Naive B cell (primary cell): Measurements from ENCODE around the gene CEP19. TPM values are rescaled to one million over a fixed set of nuclear protein-coding genes. Genes with fewer than 3 reads are reported as not detected.
"Not testable (repeated sequence)": the region's sequence is repeated elsewhere in the genome, so short reads cannot be mapped to it uniquely, and the experiment has no call there.

Source experiments
- ATAC-seq, 2 donors: fragments of 150-1000 bp; cut with Tn5 transposase; 2 replicates each; pipeline ENCODE4 v1.10.0; 2021; ENCODE audit warnings: low read depth in 2 of 2, mild to moderate bottlenecking in 2 of 2, moderate library complexity in 2 of 2
- DNase-seq: peaks from one replicate; pipeline ENCODE4 v3.0.0; 2022
- H3K27ac Mint-ChIP-seq, 6 donors: one replicate each; pipeline ENCODE4 v1.8.0; 2020 to 2022; ENCODE audit warnings: mild to moderate bottlenecking in 6 of 6, mixed read lengths in 6 of 6, moderate library complexity in 5 of 6, inconsistent platforms in 2 of 6
- H3K27me3 Mint-ChIP-seq, 3 donors: one replicate each; pipeline ENCODE4 v1.8.0; 2021 to 2022; ENCODE audit warnings: mixed read lengths in 3 of 3, mild to moderate bottlenecking in 1 of 3
- H3K36me3 Mint-ChIP-seq, 2 donors: one replicate each; pipeline ENCODE4 v1.8.0; 2020 to 2022; ENCODE audit warnings: mixed read lengths in 2 of 2, inconsistent platforms in 1 of 2, mild to moderate bottlenecking in 1 of 2
- H3K4me1 Mint-ChIP-seq, 3 donors: one replicate each; pipeline ENCODE4 v1.8.0; 2020 to 2022; ENCODE audit warnings: mixed read lengths in 3 of 3, inconsistent platforms in 1 of 3, mild to moderate bottlenecking in 1 of 3, moderate library complexity in 1 of 3
- H3K4me3 Mint-ChIP-seq, 8 donors: one replicate each; pipeline ENCODE4 v1.8.0; 2020 to 2022; ENCODE audit warnings: mild to moderate bottlenecking in 8 of 8, mixed read lengths in 8 of 8, moderate library complexity in 8 of 8, inconsistent platforms in 2 of 8
- H3K9me3 Mint-ChIP-seq, 7 donors: one replicate each; pipeline ENCODE4 v1.8.0; 2020 to 2022; ENCODE audit warnings: mixed read lengths in 7 of 7, mild to moderate bottlenecking in 5 of 7, inconsistent platforms in 2 of 7, moderate library complexity in 1 of 7
- polyA plus RNA-seq, 6 donors: library from polyadenylated mRNA; unstranded; fragments of 300-500 nt; fragmentation: Illumina TruSeq; gene quantifications; one replicate each; pipeline ENCODE4 v1.2.3, GENCODE V29; 2021; ENCODE audit warnings: low read depth in 6 of 6

CEP19 gene
- polyA plus RNA-seq, 6 donors from 2014 or later, result 1.5 to 5.4 (median 3.0) TPM; not detected in 1

GRCh38 chr3:196737655-196738054 is 25.6 kb upstream of the CEP19 start:
- Mint-ChIP-seq H3K27ac (no peak overlapping the region), H3K4me1 (peaks cover 20 to 22% (median 22%) of the 10 kb centered on the region in 3 donors), H3K9me3 (no peaks in the 10 kb centered on the region), H3K27me3 (no peaks in the 10 kb centered on the region), H3K36me3 (peaks cover 0 to 4% of the 10 kb centered on the region in 2 donors), H3K4me3 (peak overlapping the region in 2 of 8 donors; percentile 47 to 99)
- DNase-seq (no peak), ATAC-seq (no peak)

GRCh38 chr3:196736670-196737374 is 24.8 kb upstream of the CEP19 start:
- no peak for DNase-seq

GRCh38 chr3:196735751-196736150 is 23.7 kb upstream of the CEP19 start:
- Mint-ChIP-seq H3K9me3 (no peaks in the 10 kb centered on the region), H3K27me3 (no peaks in the 10 kb centered on the region), H3K27ac (no peak overlapping the region), H3K4me1 (peaks cover 9 to 11% (median 9%) of the 10 kb centered on the region in 3 donors), H3K4me3 (peak overlapping the region in 1 of 8 donors; percentile 76), H3K36me3 (peaks cover 0 to 4% of the 10 kb centered on the region in 2 donors)
- DNase-seq (no peak), ATAC-seq (no peak)

More at GRCh38 chr3:196736670-196737374, 24.8 kb upstream of the CEP19 start:
- Mint-ChIP-seq H3K9me3 (no peaks in the 10 kb centered on the region), H3K27ac (no peak overlapping the region), H3K4me3 (peak overlapping the region in 1 of 8 donors; percentile 28), H3K36me3 (peaks cover 0 to 4% of the 10 kb centered on the region in 2 donors), H3K27me3 (no peaks in the 10 kb centered on the region), H3K4me1 (peaks cover 19 to 22% (median 19%) of the 10 kb centered on the region in 3 donors)
- no peak for ATAC-seq

- no peak overlapping the region for H3K4me3 Mint-ChIP-seq
- no peaks in the 10 kb centered on the region for H3K4me1 Mint-ChIP-seq
- no peak for ATAC-seq
- H3K9me3 Mint-ChIP-seq, result no peaks in the 10 kb centered on the region
- no peaks in the 10 kb centered on the region for H3K27me3 Mint-ChIP-seq
- H3K27ac Mint-ChIP-seq, result peak overlapping the region in 1 of 6 donors; percentile 53
- H3K36me3 Mint-ChIP-seq, result peaks cover 6 to 7% of the 10 kb centered on the region in 2 donors
- DNase-seq, result no peak
These were observed 15.0 kb upstream of the CEP19 start for GRCh38 chr3:196726788-196727675.

- Mint-ChIP-seq H3K4me1 (no peaks in the 10 kb centered on the region), H3K27me3 (no peaks in the 10 kb centered on the region), H3K27ac (no peak overlapping the region), H3K9me3 (peaks cover 0 to 3% (median 0%) of the 10 kb centered on the region in 7 donors), H3K36me3 (peaks cover 7 to 23% of the 10 kb centered on the region in 2 donors), H3K4me3 (no peak overlapping the region)
- no peak for DNase-seq
- ATAC-seq, result no peak
These were observed 9.0 kb upstream of the CEP19 start for GRCh38 chr3:196721097-196721496.

- not testable (repeated sequence) for H3K27me3 Mint-ChIP-seq
- H3K27ac Mint-ChIP-seq, result peak overlapping the region in 1 of 6 donors; percentile 72
These were observed 5.1 kb upstream of the CEP19 start for GRCh38 chr3:196717162-196717561.

GRCh38 chr3:196712514-196713413 is 714 bp upstream of the CEP19 start:
- DNase-seq, result no peak
- peak overlapping the region; percentile 71 to 99 (median 95) for H3K27ac Mint-ChIP-seq
- no peaks in the 10 kb centered on the region for H3K9me3 Mint-ChIP-seq
- ATAC-seq, result peak; percentile 49 to 55
- H3K27me3 Mint-ChIP-seq, result no peaks in the 10 kb centered on the region
- H3K36me3 Mint-ChIP-seq, result no peaks in the 10 kb centered on the region
- peak overlapping the region; percentile 73 to 93 (median 86) for H3K4me3 Mint-ChIP-seq
- peaks cover 9 to 19% (median 13%) of the 10 kb centered on the region in 3 donors for H3K4me1 Mint-ChIP-seq

More at GRCh38 chr3:196717162-196717561, 5.1 kb upstream of the CEP19 start:
- H3K4me3 Mint-ChIP-seq, ATAC-seq, H3K9me3 Mint-ChIP-seq, H3K4me1 Mint-ChIP-seq, DNase-seq: not testable (repeated sequence)
- peaks cover 2 to 17% of the 10 kb centered on the region in 2 donors for H3K36me3 Mint-ChIP-seq

- H3K27me3 Mint-ChIP-seq, result no peaks in the 10 kb centered on the region
- H3K36me3 Mint-ChIP-seq, result no peaks in the 10 kb centered on the region
- no peaks in the 10 kb centered on the region for H3K9me3 Mint-ChIP-seq
- DNase-seq (no peak), ATAC-seq (no peak)
- H3K4me1 Mint-ChIP-seq, result peaks cover 9 to 15% (median 13%) of the 10 kb centered on the region in 3 donors
- H3K27ac Mint-ChIP-seq, result peak overlapping the region in 1 of 6 donors; percentile 20
- H3K4me3 Mint-ChIP-seq, result no peak overlapping the region
These were observed 3.6 kb downstream of the CEP19 start for GRCh38 chr3:196708467-196708866.

- Mint-ChIP-seq H3K9me3 (no peaks in the 10 kb centered on the region), H3K4me3 (no peak overlapping the region), H3K27ac (no peak overlapping the region), H3K36me3 (no peaks in the 10 kb centered on the region), H3K27me3 (no peaks in the 10 kb centered on the region), H3K4me1 (peaks cover 9 to 11% (median 9%) of the 10 kb centered on the region in 3 donors)
- ATAC-seq (no peak), DNase-seq (no peak)
These were observed 4.5 kb downstream of the CEP19 start for GRCh38 chr3:196707566-196707965.

GRCh38 chr3:196706731-196707130 is 5.3 kb downstream of the CEP19 start:
- Mint-ChIP-seq H3K36me3 (no peaks in the 10 kb centered on the region), H3K9me3 (no peaks in the 10 kb centered on the region), H3K27ac (peak overlapping the region in 1 of 6 donors; percentile 13), H3K4me1 (peaks cover 7 to 10% (median 7%) of the 10 kb centered on the region in 3 donors), H3K27me3 (no peaks in the 10 kb centered on the region), H3K4me3 (no peak overlapping the region)
- no peak for DNase-seq
- ATAC-seq, result no peak

GRCh38 chr3:196706327-196706726 is 5.7 kb downstream of the CEP19 start:
- Mint-ChIP-seq H3K4me1 (peaks cover 3 to 6% (median 3%) of the 10 kb centered on the region in 3 donors), H3K36me3 (no peaks in the 10 kb centered on the region), H3K4me3 (no peak overlapping the region), H3K9me3 (no peaks in the 10 kb centered on the region), H3K27me3 (no peaks in the 10 kb centered on the region), H3K27ac (no peak overlapping the region)
- DNase-seq (no peak), ATAC-seq (no peak)

- Mint-ChIP-seq H3K4me3 (no peak overlapping the region), H3K9me3 (peaks cover 0 to 4% (median 0%) of the 10 kb centered on the region in 7 donors), H3K27ac (peak overlapping the region in 1 of 6 donors; percentile 60), H3K36me3 (no peaks in the 10 kb centered on the region), H3K27me3 (no peaks in the 10 kb centered on the region), H3K4me1 (peaks cover 7 to 11% (median 10%) of the 10 kb centered on the region in 3 donors)
- DNase-seq, result no peak
- ATAC-seq, result no peak
These were observed 11.2 kb downstream of the CEP19 start for GRCh38 chr3:196700801-196701200.

GRCh38 chr3:196699749-196700148 is 12.3 kb downstream of the CEP19 start:
- Mint-ChIP-seq H3K27me3 (no peaks in the 10 kb centered on the region), H3K36me3 (no peaks in the 10 kb centered on the region), H3K4me3 (no peak overlapping the region)

More at GRCh38 chr3:196699749-196700148, 12.3 kb downstream of the CEP19 start:
- Mint-ChIP-seq H3K9me3 (peaks cover 0 to 4% (median 0%) of the 10 kb centered on the region in 7 donors), H3K4me1 (peaks cover 11 to 19% (median 15%) of the 10 kb centered on the region in 3 donors), H3K27ac (peak overlapping the region in 2 of 6 donors; percentile 9 to 11)
- no peak for ATAC-seq
- no peak for DNase-seq
